K562 (cell line): ENCODE measurements around the gene FKBP8.

Experiments used
- CTCF ChIP-seq, 3 experiments: IDR thresholded peaks in 2 of 3; conservative IDR thresholded peaks in 1 of 3; 2 replicates each; pipeline ENCODE4 v1.5.1; 2011 to 2012; ENCODE audit warnings: low read length in 3 of 3, mild to moderate bottlenecking in 3 of 3, control low read depth in 2 of 3, improper control_type of control experiment in 1 of 3, inconsistent platforms in 1 of 3, low read depth in 1 of 3, mixed read lengths in 1 of 3, moderate library complexity in 1 of 3; ENCODE audit not compliant: insufficient read depth in 2 of 3
- MXI1 ChIP-seq: IDR thresholded peaks from 2 replicates; pipeline ENCODE4 v1.6.1; 2011; ENCODE audit warnings: low read depth, mild to moderate bottlenecking, improper control_type of control experiment, low read length
- ZNF696 ChIP-seq: fragments of 250-450 bp; sonication (Bioruptor Pico); conservative IDR thresholded peaks from 2 replicates; pipeline ENCODE4 v1.4.0; 2020; ENCODE audit warnings: mild to moderate bottlenecking, moderate library complexity
- TF ChIP-seq, protein P1 (sequence below): sonication (generic); formaldehyde crosslinking; IDR thresholded peaks from 2 replicates; pipeline ENCODE4 v1.8.0; 2022; ENCODE audit warnings: mild to moderate bottlenecking, low read depth, missing genetic modification reagents

- no peak for TF ChIP-seq MXI1
- no peak for TF ChIP-seq CTCF (IDR thresholded peaks at IDR 0.05 in 2 of 3, conservative IDR thresholded peaks at IDR 0.05 in 1 of 3; ENCODE audit: insufficient read depth in 2 of 3, low read depth in 1 of 3, low read length in 3 of 3)
- no peak for TF ChIP-seq ZNF696 (CRISPR knock-in tag)
- TF ChIP-seq, protein P1, sequence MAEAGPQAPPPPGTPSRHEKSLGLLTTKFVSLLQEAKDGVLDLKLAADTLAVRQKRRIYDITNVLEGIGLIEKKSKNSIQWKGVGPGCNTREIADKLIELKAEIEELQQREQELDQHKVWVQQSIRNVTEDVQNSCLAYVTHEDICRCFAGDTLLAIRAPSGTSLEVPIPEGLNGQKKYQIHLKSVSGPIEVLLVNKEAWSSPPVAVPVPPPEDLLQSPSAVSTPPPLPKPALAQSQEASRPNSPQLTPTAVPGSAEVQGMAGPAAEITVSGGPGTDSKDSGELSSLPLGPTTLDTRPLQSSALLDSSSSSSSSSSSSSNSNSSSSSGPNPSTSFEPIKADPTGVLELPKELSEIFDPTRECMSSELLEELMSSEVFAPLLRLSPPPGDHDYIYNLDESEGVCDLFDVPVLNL (CRISPR knock-in tag), result no peak
Measured at GRCh38 chr19:18542941-18543813, at the start of gene FKBP8.
